GM21717 (cell line): ENCODE data around the gene SLC2A9.
"Not testable (repeated sequence)": the region's sequence is repeated elsewhere in the genome, so short reads cannot be mapped to it uniquely, and the experiment has no call there.

Experiments
- ATAC-seq: cut with Tn5 transposase; IDR thresholded peaks from one replicate; pipeline ENCODE4 v1.9.1; 2021; ENCODE audit warnings: mild to moderate bottlenecking, moderate library complexity; ENCODE audit not compliant: unreplicated experiment

SLC2A9 gene

GRCh38 chr4:9847968-9848748, 173.1 kb downstream of the SLC2A9 start:
- no peak for ATAC-seq

- ATAC-seq, result no peak
These were observed 175.4 kb downstream of the SLC2A9 start for GRCh38 chr4:9845791-9846493.

DNA sequence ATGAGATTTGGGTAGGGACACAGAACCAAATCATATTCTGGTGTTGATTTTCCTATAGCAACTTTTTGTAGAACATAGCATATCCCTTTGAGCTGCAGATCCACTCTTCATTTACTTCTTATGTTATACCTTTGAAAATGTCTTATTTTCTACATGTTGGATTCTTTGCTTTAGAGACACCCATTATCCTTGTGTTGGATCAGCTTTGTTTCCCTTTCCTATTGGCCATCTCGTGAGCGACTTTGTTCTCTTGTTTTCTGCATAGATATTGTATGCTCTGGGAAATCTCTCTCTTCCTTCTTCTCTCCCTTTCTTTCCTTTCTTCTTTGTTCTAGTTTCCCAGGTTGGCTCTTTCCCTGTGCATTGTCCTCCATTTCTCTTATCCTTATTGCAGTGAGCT, 180.2 kb downstream of the SLC2A9 start:
- ATAC-seq, result no peak

DNA sequence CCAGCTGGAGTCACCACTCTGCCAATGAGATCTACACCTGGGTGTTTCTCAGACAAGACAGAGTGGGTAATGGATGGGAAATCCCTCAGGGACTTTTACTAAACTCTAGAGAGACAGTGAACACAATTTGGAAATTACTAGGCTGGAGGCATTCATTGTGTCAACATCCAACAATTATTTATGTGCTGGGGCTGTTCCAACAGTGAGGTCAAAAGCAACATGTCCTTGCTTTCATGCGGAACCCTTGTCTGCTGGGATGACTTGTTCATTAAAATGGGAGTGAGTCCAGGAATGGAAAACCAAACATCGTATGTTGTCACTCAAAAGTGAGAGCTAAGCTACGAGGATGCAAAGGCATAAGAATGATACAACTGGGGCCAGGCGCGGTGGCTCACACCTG, 185.9 kb downstream of the SLC2A9 start:
- no peak for ATAC-seq

DNA sequence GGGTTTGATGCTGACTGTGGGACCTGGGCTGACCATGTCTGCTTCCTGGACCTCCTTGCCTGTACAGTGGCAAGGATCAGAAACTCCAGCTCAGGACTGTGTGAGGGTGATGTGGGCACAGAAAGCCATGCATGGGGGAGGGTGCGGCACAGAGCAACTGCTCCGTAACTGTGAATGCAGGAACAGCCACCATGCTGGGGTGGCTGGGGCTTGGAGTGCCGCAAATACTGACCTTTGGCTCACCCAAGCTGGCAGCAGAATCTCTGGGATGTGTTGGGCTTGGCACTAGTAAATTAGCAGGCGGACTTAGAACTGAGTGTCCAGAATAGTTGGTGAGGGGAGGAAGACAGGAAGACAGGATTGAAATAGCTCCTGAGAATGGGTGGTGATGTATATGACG, 187.9 kb downstream of the SLC2A9 start:
- no peak for ATAC-seq

- no peak for ATAC-seq
These were observed 188.7 kb downstream of the SLC2A9 start for GRCh38 chr4:9832640-9833039.

DNA sequence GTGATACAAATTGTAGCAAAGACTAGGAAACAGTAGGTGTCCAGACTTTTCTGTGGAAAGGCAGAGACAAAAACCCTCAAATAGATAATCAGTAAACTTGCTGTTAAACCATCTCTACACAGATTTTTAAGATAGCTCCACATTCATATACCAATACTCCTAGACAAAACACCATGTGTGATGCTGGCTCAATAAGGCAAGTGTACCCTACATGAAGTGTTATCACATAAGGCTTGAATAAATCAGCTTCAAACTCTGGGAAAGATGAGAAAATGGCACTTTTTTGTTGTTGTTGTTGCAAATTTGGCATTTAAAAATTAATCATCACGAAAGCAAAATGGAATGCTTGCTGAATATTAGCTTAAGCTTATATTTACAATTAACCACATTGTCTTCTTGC, 194.7 kb downstream of the SLC2A9 start:
- no peak for ATAC-seq

GRCh38 chr4:9825049-9825448, 196.2 kb downstream of the SLC2A9 start:
- ATAC-seq, result no peak

DNA sequence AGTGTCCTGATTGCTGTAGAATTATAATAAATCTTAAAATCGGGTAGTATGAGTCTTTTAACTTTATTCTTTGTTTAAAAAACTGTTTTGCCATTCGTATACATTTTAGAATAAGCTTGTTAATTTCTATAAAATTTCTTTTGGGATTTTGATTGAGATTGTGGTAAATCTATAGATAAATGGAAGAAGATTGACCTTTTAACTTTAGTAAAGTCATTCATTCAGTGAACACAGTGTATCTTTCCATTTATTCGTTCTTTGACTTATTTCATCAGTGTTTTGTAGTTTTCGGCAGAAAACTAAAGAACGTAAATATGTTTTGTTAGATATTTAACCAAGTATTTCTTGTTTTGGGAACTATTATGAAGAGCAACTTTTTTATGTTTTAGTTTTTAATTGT, 201.0 kb downstream of the SLC2A9 start:
- no peak for ATAC-seq

GRCh38 chr4:9816285-9816684, 205.0 kb downstream of the SLC2A9 start:
- ATAC-seq, result no peak

DNA sequence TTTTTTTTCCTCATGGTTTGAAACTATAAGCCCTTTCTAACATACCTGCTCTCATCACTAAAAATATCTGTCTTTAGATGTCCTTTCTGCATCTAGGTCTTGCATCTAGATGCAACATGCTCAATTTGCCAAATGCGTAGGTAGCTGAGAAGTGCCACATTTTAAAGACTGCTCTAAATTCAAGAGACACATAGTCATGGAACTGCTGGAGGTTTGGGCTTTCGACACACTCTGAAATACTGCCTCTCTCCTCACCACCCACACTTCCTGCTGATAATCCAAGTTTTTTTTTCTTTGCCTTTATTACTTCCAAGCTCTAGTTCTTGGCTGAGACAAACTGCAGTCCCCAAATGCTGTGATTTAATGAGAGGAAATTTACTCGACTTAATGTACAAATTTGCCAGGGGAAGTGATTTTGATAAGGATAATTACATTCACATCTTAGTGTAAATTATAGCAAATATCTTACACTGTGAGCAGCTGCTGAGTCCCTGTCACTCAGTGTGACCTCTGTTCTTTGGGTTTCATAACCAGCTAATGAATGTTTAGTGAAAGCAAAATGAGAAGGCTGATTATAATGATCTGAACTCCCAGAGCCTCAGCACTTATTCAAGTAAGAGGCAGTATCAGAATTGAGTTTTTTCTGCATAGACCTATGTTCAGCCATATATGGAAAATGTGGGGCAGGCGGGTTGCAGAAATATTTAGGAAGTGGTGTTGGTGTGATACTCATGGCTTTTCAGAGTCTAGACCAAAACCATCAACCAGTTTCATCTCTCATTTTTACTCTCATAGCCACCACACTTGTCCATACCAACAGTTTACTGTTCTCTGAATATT, 208.6 kb downstream of the SLC2A9 start:
- ATAC-seq, result peak; percentile 90

GRCh38 chr4:9811806-9812205, 209.5 kb downstream of the SLC2A9 start:
- no peak for ATAC-seq

GRCh38 chr4:9808077-9808476, 213.2 kb downstream of the SLC2A9 start:
- no peak for ATAC-seq

DNA sequence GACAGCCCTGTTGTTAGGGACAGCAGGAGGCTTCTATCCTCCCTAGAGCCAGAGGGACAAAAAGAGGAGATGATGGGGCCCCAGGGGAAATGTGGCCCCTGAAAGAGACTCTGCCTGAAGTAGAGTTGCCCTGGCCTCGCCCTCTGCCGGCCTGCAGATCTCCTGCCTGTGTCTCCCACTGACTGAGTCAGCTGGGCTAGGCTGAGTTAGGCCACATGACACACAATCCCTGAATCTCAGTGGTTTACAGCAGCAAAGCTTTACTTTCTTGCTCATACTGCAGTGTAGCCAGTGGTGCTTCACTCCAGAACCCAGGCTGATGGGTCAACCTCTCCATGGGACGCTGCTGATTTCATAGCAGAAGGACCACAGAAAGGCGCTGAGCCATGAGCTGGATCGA, 216.4 kb downstream of the SLC2A9 start:
- no peak for ATAC-seq

- no peak for ATAC-seq
These were observed 220.4 kb downstream of the SLC2A9 start for GRCh38 chr4:9800848-9801247.

GRCh38 chr4:9796641-9797040, 224.7 kb downstream of the SLC2A9 start:
- ATAC-seq, result not testable (repeated sequence)

DNA sequence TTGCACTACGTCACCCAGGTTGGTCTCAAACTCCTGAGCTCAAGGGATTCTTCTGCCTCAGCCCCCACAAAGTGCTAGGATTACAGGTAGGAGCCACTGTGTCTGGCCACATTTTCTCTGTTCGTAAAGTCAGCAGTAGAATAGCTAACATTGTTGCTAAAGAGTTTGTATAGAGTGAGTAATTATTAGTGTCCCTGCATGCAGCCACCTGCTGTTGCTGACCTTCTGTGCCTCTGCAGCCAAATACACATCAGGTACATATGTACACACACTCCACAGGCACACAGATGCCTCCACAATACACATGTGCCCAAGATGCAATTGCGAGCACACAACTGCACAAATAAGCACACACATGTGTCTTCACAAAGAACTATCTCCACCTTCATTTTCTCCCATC, 228.9 kb downstream of the SLC2A9 start:
- no peak for ATAC-seq

DNA sequence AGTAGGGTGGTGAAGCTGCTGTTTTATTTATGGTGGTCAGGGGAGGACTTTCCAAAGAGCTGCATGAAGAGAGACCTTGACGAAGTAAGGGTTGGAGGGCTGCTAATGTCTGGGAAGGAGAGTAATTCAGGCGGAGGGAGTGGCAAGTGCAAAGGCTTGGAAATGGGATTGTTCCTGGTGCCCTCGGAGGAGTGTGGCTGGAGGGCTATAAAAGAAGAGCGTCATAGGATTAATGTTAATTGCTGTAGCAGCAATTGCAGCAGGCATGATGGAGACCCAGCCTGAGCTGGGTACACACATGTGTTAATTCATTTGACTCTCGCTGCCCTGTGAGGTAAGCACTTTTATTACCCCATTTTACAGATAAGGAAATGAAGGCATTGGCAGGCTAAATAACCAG, 235.4 kb downstream of the SLC2A9 start:
- not testable (repeated sequence) for ATAC-seq

DNA sequence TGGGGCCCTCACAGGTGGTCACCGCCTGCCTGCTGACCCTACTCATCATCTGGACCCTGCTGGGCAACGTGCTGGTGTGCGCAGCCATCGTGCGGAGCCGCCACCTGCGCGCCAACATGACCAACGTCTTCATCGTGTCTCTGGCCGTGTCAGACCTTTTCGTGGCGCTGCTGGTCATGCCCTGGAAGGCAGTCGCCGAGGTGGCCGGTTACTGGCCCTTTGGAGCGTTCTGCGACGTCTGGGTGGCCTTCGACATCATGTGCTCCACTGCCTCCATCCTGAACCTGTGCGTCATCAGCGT, 239.2 kb downstream of the SLC2A9 start:
- no peak for ATAC-seq

- no peak for ATAC-seq
These were observed 239.8 kb downstream of the SLC2A9 start, which contains the start of gene DRD5 for GRCh38 chr4:9781343-9782135. Gene DRD5 (plus strand): TSS chr4:9781634. CDS start chr4:9782030, 396 bp downstream.
